ENCODE measurements around the gene HEMK1.

HEMK1 gene

DNA sequence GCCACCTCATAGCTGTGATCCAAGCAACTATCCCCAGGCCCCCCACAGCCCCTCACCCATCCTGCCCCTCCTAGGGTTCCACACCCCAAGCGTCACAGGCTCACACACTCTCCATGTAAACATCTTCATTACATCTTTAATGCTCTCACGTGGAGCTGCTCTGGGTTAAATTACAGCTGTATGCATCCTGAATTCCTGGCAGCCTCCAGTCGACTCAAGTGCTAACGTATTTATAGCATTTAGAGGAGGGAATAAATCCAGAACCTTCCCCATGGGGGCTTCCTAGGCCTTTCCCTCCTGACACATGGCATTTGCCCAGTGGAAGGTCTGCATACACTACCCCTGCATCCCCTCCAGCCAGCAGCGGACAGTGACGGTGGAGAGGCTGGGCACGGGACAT lies 11.4 kb upstream of the HEMK1 start:
- TF ChIP-seq, protein P1, sequence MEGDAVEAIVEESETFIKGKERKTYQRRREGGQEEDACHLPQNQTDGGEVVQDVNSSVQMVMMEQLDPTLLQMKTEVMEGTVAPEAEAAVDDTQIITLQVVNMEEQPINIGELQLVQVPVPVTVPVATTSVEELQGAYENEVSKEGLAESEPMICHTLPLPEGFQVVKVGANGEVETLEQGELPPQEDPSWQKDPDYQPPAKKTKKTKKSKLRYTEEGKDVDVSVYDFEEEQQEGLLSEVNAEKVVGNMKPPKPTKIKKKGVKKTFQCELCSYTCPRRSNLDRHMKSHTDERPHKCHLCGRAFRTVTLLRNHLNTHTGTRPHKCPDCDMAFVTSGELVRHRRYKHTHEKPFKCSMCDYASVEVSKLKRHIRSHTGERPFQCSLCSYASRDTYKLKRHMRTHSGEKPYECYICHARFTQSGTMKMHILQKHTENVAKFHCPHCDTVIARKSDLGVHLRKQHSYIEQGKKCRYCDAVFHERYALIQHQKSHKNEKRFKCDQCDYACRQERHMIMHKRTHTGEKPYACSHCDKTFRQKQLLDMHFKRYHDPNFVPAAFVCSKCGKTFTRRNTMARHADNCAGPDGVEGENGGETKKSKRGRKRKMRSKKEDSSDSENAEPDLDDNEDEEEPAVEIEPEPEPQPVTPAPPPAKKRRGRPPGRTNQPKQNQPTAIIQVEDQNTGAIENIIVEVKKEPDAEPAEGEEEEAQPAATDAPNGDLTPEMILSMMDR (IDR thresholded peaks at IDR 0.05; ENCODE audit: low read depth, low read length, missing control alignments), result no peak
- Histone ChIP-seq H3K36me3 (replicated peaks) (no peaks in the 10 kb centered on the region), H3K4me3 (ENCODE audit: low read depth, low read length) (no peak overlapping the region), H3K27me3 (replicated peaks) (peaks cover 6% of the 10 kb centered on the region), H3K27ac (no peak overlapping the region)
- in situ Hi-C loops (cut with HindIII; ENCODE audit: low pct_ligation_motif_present, low sequenced_read_pairs), result no loop called here
- DNase-seq, result no peak

DNA sequence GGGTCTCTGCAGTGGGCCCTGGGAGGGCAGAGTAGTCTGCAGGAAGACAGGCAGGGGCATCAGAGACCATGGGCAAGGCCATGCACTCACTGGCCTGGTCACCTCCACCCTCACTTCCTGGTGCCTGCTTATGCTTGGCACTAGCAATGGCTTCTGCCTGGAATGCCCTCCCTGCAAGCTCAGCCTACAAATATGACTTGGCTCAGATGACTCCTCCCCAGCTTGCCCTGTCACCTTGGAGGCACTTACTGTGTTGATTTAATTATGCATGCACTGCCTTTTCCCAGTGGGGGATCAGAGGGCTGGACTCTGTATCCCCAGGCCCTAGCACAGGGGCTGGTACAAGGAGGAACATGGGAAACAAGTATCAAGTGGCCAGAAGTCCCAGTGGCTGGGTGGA lies 9.6 kb upstream of the HEMK1 start:
- TF ChIP-seq, protein P1 (IDR thresholded peaks at IDR 0.05; ENCODE audit: low read depth, low read length, missing control alignments), result no peak
- Histone ChIP-seq H3K4me3 (ENCODE audit: low read depth, low read length) (no peak overlapping the region), H3K36me3 (replicated peaks) (no peaks in the 10 kb centered on the region), H3K27ac (no peak overlapping the region), H3K27me3 (replicated peaks) (peaks cover 6% of the 10 kb centered on the region)
- DNase-seq, result no peak
- in situ Hi-C loops (cut with HindIII; ENCODE audit: low pct_ligation_motif_present, low sequenced_read_pairs), result no loop called here

DNA sequence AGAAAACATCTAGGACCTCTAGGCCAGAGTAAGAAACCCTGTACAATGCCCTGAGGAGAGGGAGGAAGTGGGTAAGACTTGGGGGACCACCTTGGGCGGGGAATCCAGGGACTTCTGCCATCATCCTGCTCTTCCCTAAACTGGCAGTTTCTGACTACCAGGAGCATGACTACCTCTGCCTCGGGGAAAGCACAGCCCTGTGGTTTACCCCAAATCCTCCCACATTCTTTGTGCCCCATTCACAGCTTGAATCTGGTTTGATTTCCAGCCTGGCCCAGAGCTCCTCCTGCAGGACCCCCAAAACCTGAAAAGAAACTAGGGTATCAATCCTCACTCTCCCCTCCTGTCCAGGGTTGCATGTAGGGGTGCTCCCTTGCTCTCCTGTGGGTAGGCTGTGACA lies 6.5 kb upstream of the HEMK1 start:
- no peak for DNase-seq
- Histone ChIP-seq H3K36me3 (replicated peaks) (no peaks in the 10 kb centered on the region), H3K4me3 (ENCODE audit: low read depth, low read length) (no peak overlapping the region), H3K27me3 (replicated peaks) (peaks cover 4% of the 10 kb centered on the region), H3K27ac (no peak overlapping the region)
- in situ Hi-C loops (cut with HindIII; ENCODE audit: low pct_ligation_motif_present, low sequenced_read_pairs), result no loop called here
- TF ChIP-seq, protein P1 (IDR thresholded peaks at IDR 0.05; ENCODE audit: low read depth, low read length, missing control alignments), result no peak

DNA sequence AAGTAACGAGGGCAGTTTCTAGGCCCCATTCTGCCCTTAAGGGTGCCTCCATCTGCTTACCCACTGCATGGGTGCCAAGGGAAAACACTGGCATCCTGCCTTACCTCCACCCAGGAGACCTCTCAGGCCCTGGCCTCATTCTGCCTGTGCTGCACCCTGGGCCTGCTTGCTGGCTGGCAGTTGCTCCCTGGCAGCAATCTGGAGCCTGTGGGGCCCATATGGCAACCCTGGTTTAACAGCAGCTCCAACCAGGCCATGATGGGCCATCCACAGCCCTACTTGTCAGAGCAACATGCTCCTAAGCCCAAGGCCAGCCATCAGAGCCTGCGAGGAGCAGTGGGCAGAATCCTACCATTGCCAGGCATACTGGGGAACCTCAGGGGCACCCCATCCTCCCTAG lies 5.5 kb upstream of the HEMK1 start:
- Histone ChIP-seq H3K4me3 (ENCODE audit: low read depth, low read length) (no peak overlapping the region), H3K36me3 (replicated peaks) (no peaks in the 10 kb centered on the region), H3K27me3 (replicated peaks) (no peaks in the 10 kb centered on the region), H3K27ac (no peak overlapping the region)
- TF ChIP-seq, protein P1 (IDR thresholded peaks at IDR 0.05; ENCODE audit: low read depth, low read length, missing control alignments), result no peak
- no peak for DNase-seq
- in situ Hi-C loops (cut with HindIII; ENCODE audit: low pct_ligation_motif_present, low sequenced_read_pairs), result no loop called here

DNA sequence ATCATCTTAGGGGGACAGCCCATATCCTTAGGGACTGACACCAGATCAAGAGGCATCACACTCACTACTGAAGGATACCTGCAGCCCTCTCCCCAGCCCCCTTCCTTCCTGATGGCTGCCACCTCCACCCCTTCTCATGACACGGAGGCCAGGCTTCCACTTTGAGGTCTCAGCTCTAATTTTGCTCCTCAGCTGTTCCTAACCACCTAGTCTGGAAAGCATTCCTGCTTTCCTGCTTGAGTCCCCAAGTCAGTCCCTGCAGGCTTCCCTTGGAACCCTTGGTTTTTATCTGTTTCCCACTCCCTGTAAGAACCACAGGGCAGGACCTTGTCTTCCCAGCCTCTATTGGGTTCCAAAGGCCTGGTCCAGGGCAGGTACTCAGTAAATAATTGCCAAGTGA lies 5.0 kb upstream of the HEMK1 start:
- TF ChIP-seq, protein P1 (IDR thresholded peaks at IDR 0.05; ENCODE audit: low read depth, low read length, missing control alignments), result no peak
- Histone ChIP-seq H3K27me3 (replicated peaks) (no peaks in the 10 kb centered on the region), H3K4me3 (ENCODE audit: low read depth, low read length) (no peak overlapping the region), H3K27ac (no peak overlapping the region), H3K36me3 (replicated peaks) (no peaks in the 10 kb centered on the region)
- in situ Hi-C loops (cut with HindIII; ENCODE audit: low pct_ligation_motif_present, low sequenced_read_pairs), result no loop called here
- DNase-seq, result no peak

DNA sequence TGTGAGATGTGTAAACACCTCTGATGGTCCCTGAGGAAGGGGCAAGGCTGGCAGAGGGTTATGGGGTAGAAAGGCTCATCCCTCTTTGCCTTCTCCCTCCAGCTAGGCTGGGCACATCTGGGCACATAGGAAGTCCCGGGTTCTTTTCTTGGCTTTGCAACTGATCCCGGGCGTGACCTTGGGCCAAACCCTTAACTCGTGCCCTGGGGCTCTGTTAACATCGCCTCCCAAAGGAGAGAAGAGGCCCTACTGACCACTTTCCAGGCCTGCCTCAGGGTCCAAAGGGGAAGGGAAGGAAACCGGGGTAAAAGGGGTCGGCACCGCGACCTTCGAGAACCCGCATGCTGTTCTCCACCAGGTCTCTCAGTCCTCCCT lies 2.3 kb upstream of the HEMK1 start:
- TF ChIP-seq, protein P1 (IDR thresholded peaks at IDR 0.05; ENCODE audit: low read depth, low read length, missing control alignments), result no peak
- in situ Hi-C loops (cut with HindIII; ENCODE audit: low pct_ligation_motif_present, low sequenced_read_pairs), result no loop called here
- no peak overlapping the region for H3K27ac ChIP-seq
- DNase-seq, result no peak
- no peaks in the 10 kb centered on the region for H3K36me3 ChIP-seq (replicated peaks)
- H3K4me3 ChIP-seq (ENCODE audit: low read depth, low read length), result peak overlapping the region; percentile 56
- H3K27me3 ChIP-seq (replicated peaks), result no peaks in the 10 kb centered on the region

Measured in brain microvascular endothelial cell (primary cell).